Kidney capillary endothelial cell (primary cell): ENCODE measurements around the gene PECR.

ENCODE experiments used
- DNase-seq: peaks from one replicate; pipeline ENCODE4 v3.0.0-alpha.2; 2018; ENCODE audit warnings: low spot score

PECR gene

DNA sequence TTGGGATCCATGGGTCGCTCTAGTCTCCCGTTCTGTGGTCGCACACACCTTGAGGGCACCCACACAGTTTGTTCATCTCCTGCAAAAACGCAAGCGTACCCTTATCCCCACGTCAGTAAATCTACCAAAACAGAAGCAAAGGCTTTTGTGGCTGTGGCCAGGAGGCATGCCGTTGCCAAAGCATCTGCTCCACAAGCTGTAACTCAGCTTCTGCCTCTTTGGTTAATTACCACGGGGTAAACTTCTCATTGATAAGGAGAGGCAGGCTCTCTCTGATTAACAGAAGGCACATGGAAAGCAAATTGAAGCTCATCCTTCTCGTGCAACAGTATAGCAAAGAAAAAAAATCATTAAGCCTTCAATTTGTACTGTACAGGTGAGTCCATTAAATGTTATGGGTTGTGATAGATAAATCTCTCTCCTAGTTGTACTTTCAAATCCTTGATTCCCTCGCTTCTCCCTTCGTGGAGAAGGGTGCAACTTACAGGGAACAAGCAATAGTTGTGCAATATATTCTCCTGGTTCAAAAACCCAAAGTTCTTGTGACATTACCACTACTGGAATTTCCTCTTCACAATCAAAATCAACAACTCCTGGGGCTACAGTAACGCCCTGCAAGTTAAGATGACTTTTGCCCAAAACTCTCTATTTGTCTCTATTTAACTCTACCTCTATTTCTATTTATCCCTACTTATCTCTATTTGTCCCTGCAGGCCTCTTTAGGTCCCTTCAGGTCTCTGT, 10.3 kb downstream of the PECR start:
- no peak for DNase-seq

DNA sequence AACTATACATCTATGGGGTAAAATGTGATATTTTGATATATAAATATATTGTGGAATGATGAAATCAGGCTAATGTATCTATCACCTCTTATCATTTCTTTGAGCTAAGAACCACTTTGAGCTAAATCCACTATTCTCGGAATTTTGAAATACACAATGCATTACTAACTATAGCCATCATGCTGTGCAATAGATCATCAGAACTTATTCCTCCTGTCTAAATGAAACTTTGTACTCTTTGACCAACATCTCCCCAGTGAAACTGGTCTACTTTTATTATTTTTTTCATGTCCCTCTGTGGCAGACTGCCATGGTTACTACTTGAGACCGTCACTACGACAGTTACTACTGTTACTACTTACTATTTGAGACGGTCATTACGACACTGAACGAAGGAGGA, 11.4 kb downstream of the PECR start:
- DNase-seq = no peak

DNA sequence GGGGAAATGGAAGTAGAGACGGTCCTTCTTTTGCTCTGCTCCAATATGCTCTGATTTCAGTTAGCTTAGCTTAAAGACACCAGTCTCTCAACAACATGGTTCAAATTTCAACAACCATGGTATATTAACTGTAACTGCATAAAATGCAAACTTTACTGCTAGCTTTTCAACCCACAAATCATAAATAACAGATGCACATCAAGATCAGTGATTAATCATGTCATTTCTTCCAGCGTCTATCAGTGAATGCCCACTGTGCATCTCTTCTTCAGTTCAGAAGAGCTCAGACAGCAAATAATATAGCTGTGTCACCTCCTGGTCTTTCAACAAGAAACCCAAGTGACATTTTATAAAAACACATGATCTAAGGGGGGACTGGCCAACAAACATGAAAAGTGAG, 12.6 kb downstream of the PECR start:
- DNase-seq = no peak

DNA sequence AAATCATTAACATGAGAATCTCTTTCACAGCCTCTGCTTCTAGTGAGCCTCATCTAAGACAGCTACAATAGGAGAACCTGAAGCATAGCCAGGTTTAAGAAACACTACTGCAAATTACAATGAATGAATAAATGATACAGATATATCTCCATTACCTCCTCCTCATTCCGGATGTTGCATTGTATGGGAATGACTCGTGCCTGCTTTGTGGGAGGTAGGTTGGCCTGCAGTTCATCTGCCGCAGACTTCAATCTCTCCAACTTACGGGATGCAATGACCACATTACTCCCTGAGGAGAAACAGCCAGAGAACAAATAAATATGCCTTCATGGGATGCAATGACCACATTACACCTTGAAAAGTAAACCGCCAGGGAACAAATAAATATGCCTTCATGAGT, 15.4 kb downstream of the PECR start:
- DNase-seq = no peak

DNA sequence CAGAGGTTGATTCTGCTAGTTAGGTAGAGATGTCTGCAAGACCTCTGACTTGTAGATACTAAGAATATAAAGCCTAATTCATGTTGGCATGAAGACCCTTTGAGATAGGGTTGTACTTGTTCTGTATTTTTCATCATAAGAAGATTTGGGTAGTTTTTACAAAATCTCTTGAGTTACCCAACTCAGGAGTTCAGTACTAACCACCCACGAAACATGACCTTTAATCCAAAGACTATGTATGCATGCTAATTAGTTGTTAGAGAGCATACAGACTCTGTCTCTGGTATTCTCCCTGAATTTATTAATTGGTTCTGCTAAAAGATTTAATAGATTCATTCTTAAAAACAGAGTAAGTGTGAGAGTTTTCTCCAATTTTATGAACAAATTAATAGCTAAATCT, 16.9 kb downstream of the PECR start:
- DNase-seq = no peak

DNA sequence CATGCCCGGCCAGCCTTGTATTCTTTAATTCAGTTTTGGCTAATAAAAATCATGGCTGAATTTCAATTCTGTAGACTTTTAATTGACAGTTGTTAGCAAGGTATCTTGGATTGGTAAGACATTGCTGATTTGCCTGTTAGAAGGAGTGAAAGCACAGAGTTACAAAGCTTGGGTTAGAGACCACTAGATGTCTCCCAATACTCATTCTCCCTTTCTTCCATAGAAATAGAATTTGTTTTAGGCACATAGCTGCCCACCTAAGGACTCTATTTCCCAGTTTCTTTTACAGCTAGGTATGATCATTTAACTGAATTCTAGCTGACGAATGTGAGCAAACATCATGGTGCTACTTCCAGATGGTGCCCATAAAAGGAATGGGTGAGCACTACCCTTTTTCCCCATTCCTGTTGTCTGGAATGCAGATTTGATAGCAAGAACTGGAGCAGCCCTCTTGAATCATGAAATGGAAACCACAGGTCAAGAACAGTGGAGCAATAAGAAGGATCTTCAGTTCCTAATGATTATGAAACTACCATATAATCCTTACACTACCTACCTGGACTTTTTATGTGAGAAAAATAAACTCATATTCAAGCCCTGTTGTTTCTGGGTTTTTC, 17.5 kb downstream of the PECR start:
- no peak for DNase-seq

DNA sequence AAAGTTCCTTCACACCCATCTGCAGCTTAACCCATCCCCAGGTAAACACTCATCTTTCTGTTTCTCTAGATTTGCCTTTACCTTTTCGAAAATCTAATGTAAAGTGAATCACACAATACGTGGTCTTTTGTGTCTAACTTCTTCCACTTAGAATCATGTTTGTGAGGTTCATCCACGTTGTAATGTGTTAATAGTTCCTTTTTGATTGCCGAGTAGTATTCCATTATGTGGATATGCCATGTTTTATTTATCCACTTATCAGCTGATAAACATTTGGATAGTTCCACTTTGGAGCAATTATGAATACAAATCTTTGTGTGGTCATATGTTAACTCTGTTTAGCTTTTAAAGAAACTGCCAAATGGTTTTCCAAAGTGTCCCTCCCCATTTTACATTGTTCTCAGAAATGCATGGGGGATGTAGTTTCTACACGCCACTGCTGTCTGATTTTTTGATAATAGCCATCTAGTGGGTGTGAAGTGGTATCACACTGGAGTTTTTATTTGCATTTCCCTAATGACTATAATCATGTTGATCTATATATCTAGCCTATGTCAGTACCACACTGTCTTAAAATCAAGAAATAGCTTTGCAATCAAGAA, 22.3 kb downstream of the PECR start:
- DNase-seq = no peak

DNA sequence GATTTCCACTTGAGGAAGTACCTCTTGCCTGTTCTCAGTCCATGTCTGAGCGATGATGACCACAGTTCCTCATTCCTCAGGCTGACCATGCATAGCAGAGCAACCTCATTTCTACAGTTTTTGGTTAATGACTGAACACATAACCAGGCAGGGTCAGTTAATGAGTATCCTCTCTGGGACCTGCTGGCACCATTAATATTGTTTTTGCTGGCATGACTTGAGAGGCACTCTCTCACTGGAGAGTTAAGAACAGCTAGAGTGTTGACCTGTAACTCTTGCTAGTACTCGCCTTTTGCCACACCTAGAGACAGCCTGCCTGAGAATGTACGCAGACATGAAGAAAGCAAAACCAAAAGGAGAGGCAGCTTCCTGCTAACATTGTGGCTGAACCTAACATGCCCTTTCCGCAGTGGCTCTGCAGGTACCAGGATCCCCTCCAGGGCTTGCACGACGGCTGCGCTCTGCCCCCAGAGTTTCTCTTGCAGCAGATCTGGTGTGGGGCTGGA, 23.9 kb downstream of the PECR start:
- no peak for DNase-seq

DNA sequence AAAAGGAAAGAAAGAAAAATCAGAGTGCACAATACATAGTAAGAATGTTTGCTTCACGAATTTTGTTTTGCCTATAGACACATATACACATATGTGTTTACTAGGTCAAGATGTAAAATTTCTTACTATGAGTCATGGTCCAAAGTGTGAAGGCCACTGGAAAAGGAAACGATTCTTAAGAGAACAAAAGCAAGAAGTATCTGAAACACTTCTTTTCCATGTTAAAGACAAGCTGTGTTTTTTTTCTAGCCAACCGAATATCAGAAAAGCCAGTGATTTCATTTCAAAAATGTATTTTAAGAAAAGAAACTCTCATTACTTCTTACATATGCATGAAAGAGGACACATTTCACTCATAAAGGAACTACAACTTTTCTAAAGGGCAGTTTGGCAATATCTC, 24.9 kb downstream of the PECR start:
- peak; percentile 11 for DNase-seq

DNA sequence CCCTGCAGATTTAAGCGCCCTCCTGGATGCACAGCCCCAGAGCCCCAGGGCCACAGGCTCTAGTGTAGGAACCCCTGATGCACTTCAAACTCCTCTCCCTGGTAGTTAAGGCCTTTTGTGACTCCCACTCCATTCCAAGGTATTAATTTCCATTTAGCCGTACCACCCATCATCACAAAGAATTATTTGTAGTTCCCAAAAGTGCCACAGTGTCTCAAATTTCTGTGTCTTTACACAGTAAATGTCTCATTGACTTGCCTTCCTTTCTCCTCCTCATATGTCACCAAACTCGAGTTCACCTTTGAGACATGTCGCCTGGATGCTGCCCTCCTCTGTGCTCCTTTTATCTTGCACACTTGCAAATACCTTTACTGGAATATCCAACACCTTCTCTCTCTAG, 25.9 kb downstream of the PECR start:
- DNase-seq = no peak

DNA sequence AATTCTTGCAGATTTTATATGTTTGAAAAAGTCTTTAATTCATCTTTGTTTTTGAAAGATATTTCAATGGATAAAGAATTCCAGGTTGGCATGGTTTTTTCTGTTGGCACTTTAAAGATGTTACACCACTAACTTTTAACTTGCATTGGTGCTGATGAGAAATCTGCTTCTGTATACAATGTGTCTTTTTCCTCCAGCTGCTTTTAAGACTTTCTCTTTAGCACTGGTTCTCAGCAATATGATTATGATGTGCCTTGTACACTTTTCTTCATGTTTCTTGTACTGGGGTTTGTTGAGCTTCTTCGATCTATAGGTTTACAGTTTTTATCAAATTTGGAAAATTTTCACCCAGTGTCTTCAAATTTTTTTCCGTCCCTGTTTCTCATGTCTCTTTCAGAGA, 29.2 kb downstream of the PECR start:
- no peak for DNase-seq

DNA sequence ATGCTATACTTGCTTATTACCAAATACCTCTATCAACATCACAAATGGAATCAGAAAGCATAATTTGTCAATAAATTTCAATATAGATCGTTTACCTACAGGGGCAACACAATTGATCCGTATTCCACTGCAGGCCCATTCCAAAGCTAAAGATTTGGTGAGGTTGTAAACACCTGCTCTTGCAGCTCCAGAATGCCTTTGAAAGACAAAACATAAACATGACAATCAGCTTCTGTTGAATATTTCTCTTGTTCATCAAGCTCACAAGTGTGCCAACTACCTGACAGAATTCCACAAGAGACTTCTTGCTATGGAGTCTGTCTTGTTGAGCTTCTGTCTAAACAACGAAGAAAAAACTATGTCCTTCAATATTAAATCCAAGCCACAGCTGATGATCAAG, 30.3 kb downstream of the PECR start:
- no peak for DNase-seq

DNA sequence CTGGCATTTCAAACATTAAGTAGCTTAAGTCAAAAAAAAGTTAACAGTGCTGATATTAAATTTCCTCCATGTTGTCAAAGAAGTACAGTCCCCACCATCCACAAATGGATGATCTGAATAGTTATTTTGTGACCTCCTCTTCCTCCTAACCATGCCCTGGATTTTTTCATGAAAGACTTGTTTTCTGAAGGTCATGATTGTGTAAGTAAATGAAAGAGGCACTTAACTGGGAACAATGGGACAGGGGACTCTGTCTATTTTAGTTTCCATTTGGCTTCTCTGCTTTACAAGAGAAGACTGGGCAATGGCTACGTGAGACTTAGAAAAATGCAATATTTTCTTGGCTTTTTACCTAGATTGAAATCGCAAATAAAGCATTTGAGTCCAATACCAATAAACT, 32.2 kb downstream of the PECR start:
- DNase-seq = no peak

DNA sequence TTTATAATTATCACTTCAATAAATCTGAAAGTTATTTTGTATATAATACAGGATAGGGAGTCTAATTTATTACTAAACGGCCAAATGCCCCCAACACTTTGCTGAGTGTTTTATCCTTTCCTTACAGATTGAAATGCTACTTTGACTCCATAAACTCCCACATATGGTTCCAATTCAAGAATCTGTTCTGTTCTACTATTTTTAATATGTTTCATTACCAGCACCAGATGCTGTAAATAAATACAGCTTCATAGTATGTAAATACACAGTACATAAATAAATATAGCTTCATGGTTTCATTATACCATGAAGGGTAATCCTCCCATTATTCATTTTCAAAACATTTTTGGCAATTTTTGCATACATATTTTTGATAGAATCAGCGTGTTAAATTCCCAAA, 34.2 kb downstream of the PECR start:
- no peak for DNase-seq

DNA sequence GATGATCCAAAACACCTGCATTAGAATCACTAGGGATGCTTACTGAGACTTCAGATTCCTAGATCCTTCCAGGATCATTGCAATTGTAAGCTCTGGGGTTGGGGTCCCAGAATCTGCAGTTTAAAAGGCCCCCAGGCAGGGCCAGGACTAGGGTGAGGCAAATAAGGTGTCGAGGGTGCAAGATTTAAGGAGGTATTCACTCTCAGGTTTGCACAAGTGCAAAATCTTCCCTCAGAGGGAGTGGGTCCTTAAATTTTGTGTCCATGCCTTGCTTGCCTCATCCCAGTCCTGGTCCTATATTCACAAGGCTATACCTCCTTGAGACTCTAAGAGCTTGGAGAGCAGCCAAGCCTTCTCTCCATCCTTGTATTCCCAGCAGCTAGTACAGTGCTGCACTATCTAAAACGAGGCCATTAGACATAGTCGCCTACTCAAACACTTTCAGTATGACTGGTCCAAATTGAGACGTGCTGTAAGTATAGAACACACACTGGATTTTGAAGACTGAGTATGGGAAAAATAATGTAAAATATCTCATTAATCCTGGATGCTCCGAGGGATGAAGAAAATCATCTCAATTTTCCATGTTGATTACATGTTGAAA, 36.6 kb downstream of the PECR start:
- DNase-seq = no peak

DNA sequence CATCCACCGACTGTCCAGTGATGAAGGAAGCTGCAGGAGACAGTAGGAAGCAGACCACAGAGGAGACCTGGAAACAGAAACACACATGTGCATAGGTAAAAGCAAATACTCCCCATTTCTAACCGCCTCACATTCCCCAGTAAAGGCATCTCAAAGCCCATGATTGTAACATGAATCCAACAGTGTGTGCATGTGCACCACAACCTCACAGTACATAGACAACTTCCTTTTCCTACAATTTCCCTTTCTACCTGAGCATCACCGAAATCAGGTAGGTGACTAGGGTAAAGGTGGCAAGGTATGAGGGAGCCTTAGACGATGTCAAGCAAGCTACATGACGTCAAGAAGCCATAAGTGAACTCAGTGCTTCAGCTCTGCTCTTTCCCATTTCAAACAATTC, 37.7 kb downstream of the PECR start:
- no peak for DNase-seq

DNA sequence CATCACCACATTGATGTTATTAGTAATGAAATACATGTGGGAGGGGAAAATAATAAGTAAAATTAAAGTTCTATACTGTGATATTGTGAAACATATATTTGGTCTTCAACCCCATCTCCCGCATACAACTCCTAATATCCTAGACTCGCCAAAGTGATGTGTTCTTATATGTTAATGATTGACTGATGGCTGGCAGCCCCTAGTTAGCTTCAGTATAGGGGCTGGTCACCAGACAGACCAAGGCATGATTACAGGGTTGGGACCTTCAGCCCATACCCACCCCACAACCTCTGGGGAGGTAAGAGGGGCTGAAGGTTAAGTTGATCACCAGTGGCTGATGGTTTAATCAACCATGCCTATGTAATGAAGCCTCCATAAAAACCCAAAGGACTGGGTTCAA, 40.2 kb downstream of the PECR start:
- no peak for DNase-seq

DNA sequence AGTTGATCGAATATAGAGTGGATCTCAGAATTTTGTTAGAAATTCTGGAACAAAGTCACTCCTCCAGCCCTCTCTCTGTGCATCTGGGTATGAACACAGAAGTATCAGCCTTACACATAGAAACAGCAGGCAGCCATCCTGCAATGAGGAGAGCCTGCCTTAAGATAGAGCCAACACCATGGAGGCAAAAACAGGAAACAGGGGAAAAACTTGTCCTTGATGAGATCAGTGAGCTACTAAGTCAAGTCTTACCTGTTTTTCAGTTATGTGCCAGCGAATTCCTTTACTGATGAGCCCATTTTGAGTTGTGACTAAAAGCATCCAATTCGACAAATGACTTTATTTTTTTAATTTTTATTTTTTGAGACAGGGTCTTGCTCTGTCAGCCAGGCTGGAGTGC, 41.7 kb downstream of the PECR start:
- no peak for DNase-seq

DNA sequence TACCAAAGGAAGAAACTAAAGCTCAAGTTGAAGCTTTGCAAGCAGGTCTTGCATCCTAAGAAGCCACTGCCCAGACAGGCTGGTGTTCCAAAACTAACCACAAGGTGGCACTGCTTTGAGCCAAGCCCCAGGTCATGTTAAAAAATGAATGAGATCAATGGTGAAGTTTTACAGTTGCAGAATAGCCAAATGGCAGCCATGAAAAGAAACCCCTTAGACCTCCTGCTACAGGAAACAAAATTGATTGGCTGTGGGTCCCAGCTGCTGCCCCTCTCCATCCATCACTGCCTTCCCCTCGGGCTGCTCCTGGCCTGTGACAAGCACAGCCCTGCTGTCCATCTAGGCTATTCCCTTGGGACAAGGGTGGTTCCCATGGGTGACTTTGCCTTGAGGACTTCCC, 47.5 kb downstream of the PECR start:
- DNase-seq = no peak

DNA sequence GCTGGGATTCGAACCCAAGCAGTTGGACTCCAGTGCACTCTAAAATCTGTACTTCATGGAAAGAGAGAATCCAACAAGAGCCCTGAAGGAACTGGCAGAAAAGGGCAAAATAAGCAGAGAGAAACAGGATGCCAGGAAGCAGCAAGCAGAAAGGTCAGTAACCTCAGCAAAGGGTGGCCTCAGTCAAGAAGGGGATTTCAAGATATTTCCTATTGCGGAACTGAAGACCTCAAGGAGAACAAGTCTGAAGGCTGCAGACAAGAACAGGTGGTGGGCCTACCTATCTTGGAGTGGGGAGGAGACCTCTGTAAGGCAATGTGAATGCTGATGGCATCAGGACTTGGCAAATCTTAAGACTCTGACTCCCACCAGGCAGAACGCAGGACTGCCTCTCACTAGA, 48.2 kb downstream of the PECR start:
- no peak for DNase-seq

DNA sequence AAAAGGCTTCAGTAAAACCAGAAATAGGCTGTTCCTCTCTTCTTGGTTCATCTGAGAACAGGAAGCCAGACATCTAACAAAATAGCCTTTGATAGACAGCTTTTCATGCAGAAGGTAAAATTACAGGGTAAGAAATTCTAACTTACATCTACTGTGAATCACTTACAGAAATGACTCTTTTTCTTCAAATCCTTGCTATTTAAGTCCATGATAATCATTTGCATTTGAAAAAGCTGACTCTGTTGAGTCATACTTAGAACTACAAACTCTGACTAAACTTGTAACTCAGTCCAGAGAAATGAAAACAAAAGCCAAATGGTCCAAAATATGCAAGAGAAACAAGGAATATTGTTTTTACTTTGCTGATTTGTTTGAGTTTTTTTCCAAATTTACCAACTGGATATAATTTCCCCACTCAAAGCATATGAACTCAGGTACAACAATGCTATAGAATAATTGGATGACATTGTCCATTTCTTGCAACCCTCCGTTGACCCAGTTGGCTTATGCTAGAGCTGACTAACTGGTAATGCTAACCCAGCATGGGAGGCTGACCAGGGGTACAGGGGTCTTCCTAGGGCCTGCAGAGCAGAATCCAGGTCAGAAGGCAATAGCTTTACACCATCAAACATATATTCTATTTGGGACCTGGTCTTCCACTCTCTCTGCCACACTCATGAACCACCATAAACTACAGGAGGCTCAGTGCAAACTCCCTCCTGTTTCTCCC, 49.5 kb downstream of the PECR start:
- DNase-seq = no peak

DNA sequence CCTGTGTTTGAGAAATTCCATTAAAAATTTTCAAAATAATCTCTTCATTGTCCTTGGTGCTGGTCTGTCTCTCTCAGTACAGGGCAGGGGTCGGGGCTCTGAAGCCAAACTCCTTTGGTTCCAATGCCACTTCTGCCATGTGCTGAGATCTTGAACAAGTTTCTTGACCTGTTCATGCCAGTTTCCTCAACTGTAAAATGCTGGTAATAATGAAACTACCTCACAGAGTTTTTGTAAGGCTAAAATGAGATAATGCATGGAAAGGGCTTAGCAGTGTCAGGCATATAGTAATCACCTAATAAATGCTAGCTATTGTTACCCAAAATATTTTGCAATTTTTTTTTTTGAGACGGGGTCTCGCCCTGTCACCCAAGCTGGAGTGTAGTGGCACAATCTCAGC, 51.4 kb downstream of the PECR start:
- no peak for DNase-seq
